Fibroblast of peridontal ligament (primary cell): ENCODE data around the gene STARD13.

Source experiments
- DNase-seq: peaks from one replicate; pipeline ENCODE4 v3.0.0-alpha.2; 2010; ENCODE audit errors: extremely low read depth

STARD13 gene

DNA sequence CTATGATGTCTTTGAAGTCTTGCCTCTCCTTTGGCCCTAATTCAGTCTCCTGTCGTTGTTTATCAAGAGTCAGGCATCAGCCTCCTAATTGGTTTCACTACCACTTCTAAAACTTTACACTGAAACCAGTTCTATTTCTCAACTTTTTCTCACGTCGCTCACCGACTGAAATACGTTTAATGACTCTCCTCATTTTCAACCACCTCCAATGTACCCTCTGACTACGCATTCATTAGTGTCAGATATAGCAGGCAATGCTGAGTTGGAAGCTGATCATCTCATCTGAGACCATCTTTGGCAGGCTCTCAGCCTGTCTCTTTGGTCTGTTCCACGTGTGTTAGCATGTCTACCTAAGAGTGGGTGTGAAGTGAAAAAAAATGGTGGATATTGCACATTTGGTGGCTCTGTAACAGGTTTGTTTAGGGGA lies 141.2 kb downstream of the STARD13 start:
- DNase-seq, result no peak

- DNase-seq, result peak; percentile 69
Measured at GRCh38 chr13:33139780-33140535, 145.6 kb downstream of the STARD13 start.

DNA sequence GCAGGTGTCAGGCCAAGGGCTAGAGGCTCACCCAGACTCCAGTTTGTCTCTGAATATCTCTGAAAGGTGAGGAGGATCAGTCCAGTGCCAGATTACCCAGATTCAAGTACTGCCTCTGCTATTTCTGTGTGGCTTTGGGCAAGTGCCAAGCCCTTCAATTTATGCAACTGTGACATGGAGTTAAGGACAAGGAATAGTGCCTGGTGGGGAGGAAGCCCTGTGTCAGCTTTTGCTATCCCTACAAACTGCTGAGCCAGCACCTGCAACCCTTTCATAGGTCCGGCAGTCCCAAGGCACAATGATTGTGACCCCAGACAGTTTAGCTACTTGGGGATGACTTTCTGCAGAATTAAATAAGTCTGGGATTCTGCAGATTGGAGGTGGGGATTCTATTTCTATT lies 146.4 kb downstream of the STARD13 start:
- no peak for DNase-seq

- peak; percentile 79 for DNase-seq
Measured at GRCh38 chr13:33138441-33138840, 147.1 kb downstream of the STARD13 start.

GRCh38 chr13:33137721-33138120 lies 147.8 kb downstream of the STARD13 start:
- DNase-seq, result no peak

DNA sequence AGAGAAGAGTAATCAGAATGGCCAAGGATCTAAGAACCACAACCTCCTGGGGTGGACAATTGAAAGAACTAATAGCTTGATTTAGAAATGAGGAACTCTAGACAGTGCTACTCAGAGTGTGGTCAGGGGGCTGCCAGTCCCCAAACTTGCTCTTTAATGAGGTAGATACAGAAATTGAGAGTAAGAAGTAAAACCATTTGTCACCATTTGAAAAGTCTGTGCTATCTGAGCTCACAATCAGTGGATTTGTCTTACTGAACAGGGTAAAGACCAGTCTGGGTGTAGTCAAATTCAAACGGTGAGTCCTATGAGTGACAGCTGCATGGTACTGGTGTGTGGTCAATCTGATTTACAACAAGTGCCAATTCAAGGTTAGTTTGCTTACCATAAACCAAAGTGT lies 150.5 kb downstream of the STARD13 start:
- DNase-seq, result no peak

GRCh38 chr13:33134213-33134612 lies 151.3 kb downstream of the STARD13 start:
- no peak for DNase-seq

GRCh38 chr13:33132644-33133440 lies 152.7 kb downstream of the STARD13 start:
- DNase-seq, result peak; percentile 96

GRCh38 chr13:33129886-33130285 lies 155.7 kb downstream of the STARD13 start:
- no peak for DNase-seq

DNA sequence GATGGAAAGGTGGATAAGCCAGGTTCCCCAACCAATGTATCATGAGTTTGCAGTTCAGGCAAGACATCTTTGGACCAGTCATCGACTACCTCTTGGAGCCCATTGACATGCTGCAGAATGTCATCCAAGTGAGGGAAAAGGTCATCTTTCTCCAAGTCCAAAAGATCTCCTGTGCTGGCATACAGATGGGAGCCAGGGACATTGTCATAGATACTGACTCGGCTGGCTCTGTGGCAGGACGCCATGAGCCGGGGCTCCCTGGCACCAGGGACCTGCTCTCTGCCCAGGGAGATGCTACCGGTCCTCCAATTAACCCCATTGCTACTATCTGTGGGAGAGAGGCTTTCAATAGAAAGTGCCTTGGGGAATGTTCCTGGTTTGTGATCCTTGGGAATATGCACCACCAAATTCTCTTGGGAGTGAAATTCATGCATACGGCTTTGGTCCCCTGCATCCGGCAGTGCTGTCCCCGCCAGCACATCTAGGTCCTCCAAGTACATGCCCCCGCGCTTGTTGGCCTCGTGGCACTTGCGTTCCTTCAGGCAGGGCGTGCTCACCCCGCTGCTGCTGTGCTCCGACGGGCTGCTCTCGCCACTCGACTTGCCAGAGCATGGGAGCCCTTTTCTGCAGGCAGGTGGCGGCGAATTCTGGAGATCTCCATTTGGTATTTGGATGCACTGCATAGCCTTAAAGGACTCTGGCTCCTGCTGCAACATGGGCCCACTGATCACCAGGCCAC lies 156.3 kb downstream of the STARD13 start:
- DNase-seq, result no peak

GRCh38 chr13:33128134-33128533 lies 157.4 kb downstream of the STARD13 start:
- no peak for DNase-seq

GRCh38 chr13:33127009-33127551 lies 158.5 kb downstream of the STARD13 start:
- no peak for DNase-seq

GRCh38 chr13:33125821-33126570 lies 159.6 kb downstream of the STARD13 start:
- peak; percentile 95 for DNase-seq

- DNase-seq, result no peak
Measured at GRCh38 chr13:33123066-33123859, 162.3 kb downstream of the STARD13 start.

DNA sequence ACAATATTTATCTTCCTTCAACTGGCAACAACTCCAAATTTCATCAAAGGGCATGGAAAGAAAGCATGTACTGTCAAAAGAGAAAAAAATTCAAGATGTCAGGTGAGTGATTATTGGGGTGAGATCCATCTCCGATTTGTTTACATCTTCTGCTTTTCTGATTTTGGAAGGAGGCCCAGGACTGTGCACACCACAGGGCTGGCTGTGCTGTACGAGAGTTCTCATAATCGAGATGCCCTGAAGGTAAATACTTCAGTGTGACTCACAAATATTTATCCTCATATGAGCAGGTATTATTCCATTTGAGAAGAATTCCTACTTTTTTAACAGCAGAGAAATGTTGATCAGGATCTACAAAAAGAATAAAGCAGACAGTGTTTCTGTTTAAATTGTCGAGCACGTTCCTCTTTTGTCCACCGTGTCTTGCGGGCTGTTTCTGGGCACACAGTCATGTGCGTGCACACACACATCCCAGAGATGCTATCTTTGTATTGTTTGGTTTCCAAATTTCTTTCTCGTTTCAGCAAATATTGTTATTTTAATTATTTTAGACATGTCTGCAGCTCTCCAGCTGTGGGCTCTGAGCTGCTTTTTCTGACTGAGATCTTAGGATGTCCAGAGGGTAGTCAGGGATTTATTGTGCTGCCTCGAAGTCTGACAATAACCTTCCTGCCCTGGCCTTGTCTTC lies 165.6 kb downstream of the STARD13 start:
- no peak for DNase-seq

GRCh38 chr13:33119022-33119781 lies 166.4 kb downstream of the STARD13 start:
- DNase-seq, result peak; percentile 57

DNA sequence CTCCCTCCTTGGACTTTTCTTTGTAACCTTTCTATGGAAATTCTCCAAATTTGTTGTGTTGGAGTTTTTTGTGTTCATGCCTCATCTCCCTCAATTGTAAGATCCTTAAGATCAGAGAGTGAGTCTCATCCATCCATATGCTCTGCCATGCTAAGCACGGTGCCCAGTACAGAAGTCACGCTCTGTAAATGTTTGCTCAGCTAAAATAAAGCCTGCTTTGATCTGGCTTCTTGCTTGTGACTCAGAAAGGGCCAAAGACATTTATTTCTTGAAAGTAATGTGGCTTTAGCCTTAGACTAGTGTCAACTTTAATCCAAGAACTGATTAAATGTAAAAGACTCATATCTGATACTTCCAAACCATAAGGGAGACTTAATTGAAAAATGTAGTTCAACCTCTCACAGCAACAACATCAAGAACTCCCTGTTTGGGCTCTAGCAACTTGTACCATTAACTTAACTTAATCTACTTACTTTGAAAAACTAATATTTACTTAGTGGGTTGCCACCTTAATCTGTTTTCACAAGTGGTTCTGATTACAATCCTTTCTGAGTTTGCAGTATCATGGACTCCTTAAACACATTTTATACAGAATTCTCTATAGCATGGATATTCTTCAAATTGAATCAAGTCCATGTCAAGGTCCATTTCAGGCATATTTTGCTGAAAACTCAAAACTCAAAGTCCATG lies 169.1 kb downstream of the STARD13 start:
- no peak for DNase-seq

DNA sequence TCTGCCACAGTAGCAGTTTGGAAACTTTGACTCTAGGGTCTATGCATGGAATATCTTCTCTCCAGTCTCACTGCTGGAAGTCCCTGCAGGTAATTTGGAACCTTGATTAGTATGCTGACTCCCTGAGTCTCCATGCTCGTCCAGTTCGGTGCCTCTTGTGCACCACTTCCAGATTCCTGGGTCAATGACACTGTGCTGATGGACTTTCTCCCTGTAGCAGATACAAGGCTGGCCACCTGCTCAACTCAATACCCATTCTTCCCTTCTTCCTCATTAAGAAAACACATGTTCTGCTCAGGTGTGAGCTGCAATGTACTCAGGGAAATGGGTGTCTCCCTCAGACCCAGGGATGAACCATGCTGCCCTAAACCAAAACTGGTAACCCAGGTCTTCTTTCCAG lies 170.3 kb downstream of the STARD13 start:
- no peak for DNase-seq

GRCh38 chr13:33114146-33114545 lies 171.4 kb downstream of the STARD13 start:
- no peak for DNase-seq
